ENCODE results near the gene RPS25.
A peak's percentile ranks its signal among the peaks of the same experiment; 100 is the strongest.
"Not testable (repeated sequence)": the region's sequence is repeated elsewhere in the genome, so short reads cannot be mapped to it uniquely, and the experiment has no call there.

Gene RPS25

GRCh38 chr11:119038884-119039283, 20.7 kb upstream of the RPS25 start:
- no peak for DNase-seq

GRCh38 chr11:119034813-119035212, 16.7 kb upstream of the RPS25 start:
- DNase-seq, result no peak

- not testable (repeated sequence) for DNase-seq
These were observed 15.3 kb upstream of the RPS25 start for GRCh38 chr11:119033421-119033820.

- no peak for DNase-seq
These were observed 13.8 kb upstream of the RPS25 start for GRCh38 chr11:119031912-119032280.

- DNase-seq, result peak; percentile 86
These were observed 12.3 kb upstream of the RPS25 start, which contains the start of gene SLC37A4 for GRCh38 chr11:119030329-119031047. TSS of gene SLC37A4 (minus strand) at chr11:119030877.

GRCh38 chr11:119030029-119030328, 11.8 kb upstream of the RPS25 start:
- no peak for DNase-seq

- no peak for DNase-seq
These were observed 11.3 kb upstream of the RPS25 start for GRCh38 chr11:119029340-119030028.

GRCh38 chr11:119029069-119029339, 10.9 kb upstream of the RPS25 start:
- DNase-seq, result no peak

- DNase-seq, result no peak
These were observed 10.4 kb upstream of the RPS25 start for GRCh38 chr11:119028346-119029068.

- no peak for DNase-seq
These were observed 9.6 kb upstream of the RPS25 start for GRCh38 chr11:119027561-119028345.

- DNase-seq, result no peak
These were observed 8.8 kb upstream of the RPS25 start for GRCh38 chr11:119026970-119027369.

GRCh38 chr11:119025978-119026766, 8.0 kb upstream of the RPS25 start:
- DNase-seq, result no peak

GRCh38 chr11:119025541-119025940, 7.4 kb upstream of the RPS25 start:
- no peak for DNase-seq

- DNase-seq, result no peak
These were observed 6.9 kb upstream of the RPS25 start for GRCh38 chr11:119025099-119025473.

GRCh38 chr11:119024430-119025098, 6.4 kb upstream of the RPS25 start:
- no peak for DNase-seq

GRCh38 chr11:119023741-119024140, 5.6 kb upstream of the RPS25 start:
- no peak for DNase-seq

- DNase-seq, result no peak
These were observed 3.5 kb upstream of the RPS25 start for GRCh38 chr11:119021631-119022030.

GRCh38 chr11:119019996-119020395, 1.9 kb upstream of the RPS25 start:
- no peak for DNase-seq

GRCh38 chr11:119017377-119017776, 766 bp downstream of the RPS25 start:
- DNase-seq, result not testable (repeated sequence)

GRCh38 chr11:119016216-119017009, 1.7 kb downstream of the RPS25 start:
- DNase-seq, result no peak

GRCh38 chr11:119015054-119015611, 3.0 kb downstream of the RPS25 start:
- no peak for DNase-seq

Data from T1000 (cell line).